ENCODE data around the gene PARD6A.

Gene PARD6A

GRCh38 chr16:67653789-67654402, 6.9 kb upstream of the PARD6A start:
- no peak for DNase-seq (ENCODE audit: low spot score)

DNA sequence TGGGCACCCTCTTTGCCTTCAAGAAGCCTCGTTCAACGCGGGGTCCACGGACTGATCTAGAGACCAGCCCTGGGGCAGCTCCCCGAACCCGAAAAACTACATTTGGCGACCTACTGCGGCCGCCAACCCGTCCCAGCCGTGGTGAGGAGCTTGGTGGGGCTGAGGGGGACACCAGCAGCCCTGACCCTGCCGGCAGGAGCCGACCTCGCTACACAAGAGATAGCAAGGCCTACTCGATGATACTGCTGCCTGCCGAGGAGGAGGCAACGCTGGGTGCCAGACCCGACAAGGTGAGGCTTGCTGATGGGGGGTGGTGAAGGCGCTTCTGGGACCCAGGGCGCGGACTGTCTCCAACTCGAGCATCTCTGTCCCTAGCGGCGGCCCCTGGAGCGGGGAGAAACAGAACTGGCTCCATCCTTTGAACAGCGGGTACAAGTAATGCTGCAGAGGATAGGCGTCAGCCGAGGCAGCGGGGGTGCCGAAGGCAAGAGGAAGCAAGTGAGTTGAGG, 6.3 kb upstream of the PARD6A start:
- DNase-seq (ENCODE audit: low spot score): no peak

DNA sequence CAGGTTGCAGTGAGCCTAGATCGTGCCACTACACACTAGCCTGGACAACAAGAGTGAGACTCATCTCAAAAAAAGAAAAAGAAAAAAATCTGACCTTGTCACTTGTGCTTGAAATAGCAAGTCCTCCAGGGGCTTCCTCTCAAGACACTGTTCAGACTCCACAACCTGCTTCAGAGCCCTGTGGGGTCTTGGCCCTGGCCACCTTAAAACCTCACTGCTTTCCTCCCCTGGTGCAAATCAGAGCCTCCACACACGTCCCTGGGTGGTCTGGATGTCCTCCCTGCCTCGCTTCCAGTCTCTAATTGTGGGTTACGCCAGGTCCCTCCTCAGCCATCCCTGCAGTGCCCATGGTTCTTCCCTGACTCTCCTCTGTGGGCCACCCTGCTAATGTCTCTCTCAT, 5.4 kb upstream of the PARD6A start:
- DNase-seq (ENCODE audit: low spot score): no peak

DNA sequence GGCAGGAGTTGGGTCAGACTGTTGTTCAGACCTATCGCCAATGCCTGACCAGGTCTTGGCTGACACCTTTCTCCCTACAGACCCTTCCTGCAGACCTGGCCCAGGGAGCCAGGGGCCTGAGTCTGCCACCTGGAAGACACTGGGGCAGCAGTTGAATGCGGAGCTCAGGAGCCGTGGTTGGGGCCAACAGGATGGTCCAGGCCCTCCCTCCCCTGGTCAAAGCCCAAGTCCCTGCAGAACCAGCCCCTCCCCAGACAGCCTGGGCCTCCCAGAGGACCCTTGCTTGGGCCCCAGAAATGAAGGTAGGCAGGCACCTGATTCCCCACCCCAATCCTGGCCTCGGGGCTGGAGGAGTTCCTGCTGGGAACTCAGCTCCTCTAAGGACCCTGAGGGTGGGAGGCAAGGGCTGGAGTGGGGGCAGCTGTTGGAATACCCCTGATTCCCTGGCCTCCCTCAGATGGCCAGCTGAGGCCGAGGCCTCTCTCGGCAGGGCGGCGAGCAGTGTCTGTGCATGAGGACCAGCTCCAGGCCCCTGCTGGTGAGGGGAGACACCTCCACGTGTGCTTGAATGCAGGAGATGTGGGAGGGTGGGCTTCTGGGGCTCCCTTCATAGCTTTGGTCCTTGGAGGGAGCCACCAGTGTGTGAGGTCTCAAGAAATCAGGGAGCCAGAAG, 4.3 kb upstream of the PARD6A start:
- no peak for DNase-seq (ENCODE audit: low spot score)

- DNase-seq (ENCODE audit: low spot score): no peak
Observed at GRCh38 chr16:67657017-67657608, 3.6 kb upstream of the PARD6A start.

- no peak for DNase-seq (ENCODE audit: low spot score)
Observed at GRCh38 chr16:67657751-67658518, 2.8 kb upstream of the PARD6A start.

DNA sequence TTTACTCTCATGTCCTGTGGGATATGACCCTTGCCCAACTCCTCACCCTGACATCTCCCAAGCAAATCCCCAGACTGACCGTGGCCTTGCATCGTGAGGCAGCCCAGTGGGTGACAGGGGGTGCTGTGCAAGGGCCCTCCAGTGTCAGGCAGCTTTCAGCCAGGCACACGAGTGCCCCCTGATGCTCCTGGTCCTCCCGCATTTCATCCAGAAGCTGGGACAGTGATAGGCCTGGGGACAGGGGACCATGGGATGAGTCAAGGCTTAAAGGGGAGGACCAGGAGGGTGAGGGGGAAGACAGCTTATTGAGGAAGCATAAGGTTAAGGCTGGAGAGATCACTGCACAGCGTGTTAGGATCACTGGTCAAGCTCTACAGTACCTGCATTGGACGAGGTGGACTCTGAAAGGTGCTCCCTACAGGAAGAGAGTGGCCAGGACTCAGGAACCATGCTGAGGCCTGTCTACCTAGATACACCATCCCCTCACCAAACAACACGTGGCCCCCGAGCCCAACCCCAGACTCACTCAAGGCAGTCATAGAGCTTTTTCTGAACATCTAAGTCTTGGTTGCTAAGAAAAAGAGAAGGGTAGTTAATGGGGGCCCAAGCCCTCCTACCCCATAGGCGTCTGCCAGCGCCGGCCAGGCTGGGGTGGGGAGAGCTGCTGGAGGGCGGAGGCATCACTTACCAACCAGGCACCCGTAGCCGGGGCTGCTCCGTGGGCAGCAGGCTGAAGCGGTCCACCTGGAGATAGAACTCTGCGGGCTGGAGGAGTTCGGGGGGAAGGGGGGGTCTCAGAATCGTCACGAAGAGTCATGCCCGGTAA, 1.7 kb upstream of the PARD6A start:
- no peak for DNase-seq (ENCODE audit: low spot score)

- DNase-seq (ENCODE audit: low spot score): peak; percentile 100
Observed at GRCh38 chr16:67659675-67660563, 841 bp upstream of the PARD6A start, which contains the start of gene ACD. TSS of gene ACD (minus strand) at chr16:67660260. CDS start at chr16:67660220, 40 bp downstream.

DNA sequence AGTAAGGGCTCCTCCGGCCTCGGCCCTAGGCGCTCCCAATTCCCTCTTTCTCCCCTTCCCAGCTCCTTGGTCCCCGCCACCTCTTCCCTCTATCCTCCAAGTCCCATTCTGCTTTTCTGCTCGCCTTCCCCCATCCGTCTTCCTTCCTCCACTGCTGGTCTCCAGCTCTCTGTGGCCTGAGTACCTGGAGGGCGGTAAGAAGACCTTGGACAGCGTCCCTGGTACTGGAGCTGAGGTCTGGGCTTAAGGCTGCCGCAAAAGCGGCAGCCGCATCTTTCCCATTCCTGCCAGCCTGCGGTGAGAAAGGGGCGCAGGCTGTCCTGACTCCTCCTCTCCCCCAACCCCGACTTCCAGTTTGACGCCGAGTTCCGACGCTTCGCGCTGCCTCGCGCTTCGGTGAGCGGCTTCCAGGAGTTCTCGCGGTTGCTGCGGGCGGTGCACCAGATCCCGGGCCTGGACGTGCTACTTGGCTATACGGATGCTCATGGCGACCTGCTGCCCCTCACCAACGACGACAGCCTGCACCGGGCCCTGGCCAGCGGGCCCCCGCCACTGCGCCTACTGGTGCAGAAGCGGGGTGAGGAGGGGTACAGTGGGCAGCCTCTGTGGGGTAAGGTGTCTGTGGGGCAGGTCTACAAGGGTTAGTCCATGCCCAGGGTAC, 471 bp downstream of the PARD6A start:
- peak; percentile 39 for DNase-seq (ENCODE audit: low spot score)

- no peak for DNase-seq (ENCODE audit: low spot score)
Observed at GRCh38 chr16:67661886-67662652, 1.3 kb downstream of the PARD6A start.

DNA sequence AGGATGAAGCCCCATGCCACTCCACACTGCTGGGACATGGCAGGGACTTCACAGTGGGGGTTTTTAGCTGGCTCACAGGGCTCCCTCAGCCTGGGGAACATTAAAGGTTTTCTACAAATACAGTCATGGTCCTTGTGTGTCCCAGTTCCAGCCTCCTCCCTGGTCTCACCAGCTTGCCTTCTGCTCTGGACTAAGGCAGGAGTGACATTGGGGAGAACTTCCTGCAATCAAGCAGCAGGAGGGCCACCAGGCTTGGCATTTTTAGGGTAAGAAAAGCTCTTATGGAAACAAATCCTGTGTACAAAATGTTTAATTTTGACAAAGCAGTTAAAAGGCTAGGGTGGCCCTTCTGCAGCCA, 1.9 kb downstream of the PARD6A start:
- DNase-seq (ENCODE audit: low spot score): no peak

DNA sequence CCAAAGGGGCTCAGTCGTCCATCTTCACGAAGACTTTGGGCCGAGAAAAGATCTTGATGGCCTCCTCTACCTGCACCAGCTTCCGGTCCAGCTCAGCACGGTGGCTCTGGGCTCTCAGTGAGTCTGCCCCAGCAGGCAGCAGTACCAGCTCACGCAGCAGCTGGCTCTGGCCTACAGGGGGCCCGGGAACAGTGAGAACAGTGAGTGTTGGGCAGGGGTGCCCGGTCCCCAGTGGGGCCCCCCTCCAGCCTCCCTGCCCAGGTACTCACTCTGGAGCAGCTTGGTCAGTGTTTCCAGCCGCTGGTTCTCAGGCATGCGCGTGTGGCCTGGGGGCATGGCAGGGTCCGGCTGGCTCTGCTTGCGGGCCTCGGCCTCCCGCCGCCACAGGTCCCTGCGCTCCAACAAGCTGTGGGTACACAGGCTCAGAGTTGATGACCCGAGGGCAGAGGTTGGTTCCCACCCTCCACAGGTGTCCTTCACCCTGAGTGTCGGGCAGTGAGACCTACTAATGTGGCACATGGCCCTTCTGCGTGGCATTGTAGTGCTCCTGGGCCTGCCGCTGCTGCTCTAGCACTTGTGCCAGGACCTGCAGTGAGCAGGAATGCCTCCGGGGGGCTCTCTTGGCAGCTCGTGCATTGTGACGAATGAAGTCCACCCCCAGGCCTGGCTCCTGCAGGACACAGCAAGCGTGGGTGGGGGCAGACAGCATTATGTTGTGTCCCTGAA, 2.6 kb downstream of the PARD6A start:
- DNase-seq (ENCODE audit: low spot score): no peak

DNA sequence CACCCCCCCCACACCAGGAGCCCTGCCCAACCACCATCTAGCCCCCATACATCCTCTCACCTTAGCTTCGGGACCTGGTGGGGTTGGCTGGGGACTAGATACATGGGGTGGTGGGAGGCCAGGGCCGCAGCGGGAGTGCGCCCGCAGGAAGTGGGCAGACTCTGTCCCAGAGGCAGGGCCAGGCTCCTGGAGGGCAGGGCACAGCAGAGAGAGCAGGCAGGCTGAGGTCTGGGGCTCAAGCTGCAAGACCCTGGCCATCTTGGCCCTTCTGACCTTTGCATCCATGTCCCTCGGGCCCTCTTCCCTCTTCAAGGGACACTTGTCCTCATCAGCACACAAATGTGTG, 3.1 kb downstream of the PARD6A start:
- DNase-seq (ENCODE audit: low spot score): no peak

- no peak for DNase-seq (ENCODE audit: low spot score)
Observed at GRCh38 chr16:67664258-67664657, 3.5 kb downstream of the PARD6A start.

GRCh38 chr16:67664871-67665270, 4.1 kb downstream of the PARD6A start:
- DNase-seq (ENCODE audit: low spot score): no peak

GRCh38 chr16:67665598-67665997, 4.8 kb downstream of the PARD6A start:
- no peak for DNase-seq (ENCODE audit: low spot score)

- peak; percentile 60 for DNase-seq (ENCODE audit: low spot score)
Observed at GRCh38 chr16:67666032-67666551, 5.3 kb downstream of the PARD6A start.

Measured in GM03348 (cell line).